ENCODE data around the gene CEP170B.

The CEP170B gene

GRCh38 chr14:104935026-104935650 lies 70.1 kb downstream of the CEP170B start:
- TF ChIP-seq CEBPB (IDR thresholded peaks at IDR 0.05) (no peak), TCF12 (IDR thresholded peaks at IDR 0.05; ENCODE audit: low read depth) (0 out of 2 replicates have a peak, but pooled peaks have one; percentile 32), CREB1 (IDR thresholded peaks at IDR 0.05; ENCODE audit: low read depth) (no peak), MAX (IDR thresholded peaks at IDR 0.05) (no peak), TAF1 (IDR thresholded peaks at IDR 0.05; ENCODE audit: low read depth) (no peak), YY1 (IDR thresholded peaks at IDR 0.05; ENCODE audit: low read depth) (no peak), TEAD4 (IDR thresholded peaks at IDR 0.05) (no peak), EP300 (IDR thresholded peaks at IDR 0.05; ENCODE audit: borderline replicate concordance) (no peak)

DNA sequence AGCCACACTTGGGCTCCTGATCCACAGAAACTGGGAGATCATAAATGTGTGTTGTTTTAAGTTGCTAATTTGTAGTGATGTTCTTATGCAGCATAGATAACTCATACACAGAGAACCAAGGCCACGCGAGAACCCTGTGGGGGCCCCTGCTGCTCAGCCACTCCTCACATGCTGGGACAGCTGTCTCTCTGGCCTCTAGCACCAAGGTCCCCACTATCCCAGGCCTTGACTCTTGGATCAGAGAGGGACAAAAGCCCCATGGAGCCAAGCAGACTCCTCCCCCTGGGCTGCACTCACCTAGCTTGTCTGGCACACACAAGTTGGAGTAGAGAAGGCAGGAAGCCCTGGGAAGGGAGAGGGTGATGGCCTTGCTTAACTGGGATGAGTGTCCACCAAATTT lies 70.9 kb downstream of the CEP170B start:
- TF ChIP-seq EGR1 (IDR thresholded peaks at IDR 0.05) (no peak), YY1 (IDR thresholded peaks at IDR 0.05; ENCODE audit: low read depth) (no peak)
- TF ChIP-seq, protein P1, sequence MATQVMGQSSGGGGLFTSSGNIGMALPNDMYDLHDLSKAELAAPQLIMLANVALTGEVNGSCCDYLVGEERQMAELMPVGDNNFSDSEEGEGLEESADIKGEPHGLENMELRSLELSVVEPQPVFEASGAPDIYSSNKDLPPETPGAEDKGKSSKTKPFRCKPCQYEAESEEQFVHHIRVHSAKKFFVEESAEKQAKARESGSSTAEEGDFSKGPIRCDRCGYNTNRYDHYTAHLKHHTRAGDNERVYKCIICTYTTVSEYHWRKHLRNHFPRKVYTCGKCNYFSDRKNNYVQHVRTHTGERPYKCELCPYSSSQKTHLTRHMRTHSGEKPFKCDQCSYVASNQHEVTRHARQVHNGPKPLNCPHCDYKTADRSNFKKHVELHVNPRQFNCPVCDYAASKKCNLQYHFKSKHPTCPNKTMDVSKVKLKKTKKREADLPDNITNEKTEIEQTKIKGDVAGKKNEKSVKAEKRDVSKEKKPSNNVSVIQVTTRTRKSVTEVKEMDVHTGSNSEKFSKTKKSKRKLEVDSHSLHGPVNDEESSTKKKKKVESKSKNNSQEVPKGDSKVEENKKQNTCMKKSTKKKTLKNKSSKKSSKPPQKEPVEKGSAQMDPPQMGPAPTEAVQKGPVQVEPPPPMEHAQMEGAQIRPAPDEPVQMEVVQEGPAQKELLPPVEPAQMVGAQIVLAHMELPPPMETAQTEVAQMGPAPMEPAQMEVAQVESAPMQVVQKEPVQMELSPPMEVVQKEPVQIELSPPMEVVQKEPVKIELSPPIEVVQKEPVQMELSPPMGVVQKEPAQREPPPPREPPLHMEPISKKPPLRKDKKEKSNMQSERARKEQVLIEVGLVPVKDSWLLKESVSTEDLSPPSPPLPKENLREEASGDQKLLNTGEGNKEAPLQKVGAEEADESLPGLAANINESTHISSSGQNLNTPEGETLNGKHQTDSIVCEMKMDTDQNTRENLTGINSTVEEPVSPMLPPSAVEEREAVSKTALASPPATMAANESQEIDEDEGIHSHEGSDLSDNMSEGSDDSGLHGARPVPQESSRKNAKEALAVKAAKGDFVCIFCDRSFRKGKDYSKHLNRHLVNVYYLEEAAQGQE (IDR thresholded peaks at IDR 0.05; ENCODE audit: low read depth) = no peak

GRCh38 chr14:104936361-104937155 lies 71.5 kb downstream of the CEP170B start:
- TF ChIP-seq CREB1 (IDR thresholded peaks at IDR 0.05; ENCODE audit: low read depth) (no peak), FOXM1 (IDR thresholded peaks at IDR 0.05; ENCODE audit: borderline replicate concordance, low read depth) (no peak), RAD21 (IDR thresholded peaks at IDR 0.05; ENCODE audit: low read depth) (no peak), TAF1 (IDR thresholded peaks at IDR 0.05; ENCODE audit: low read depth) (no peak), TEAD4 (IDR thresholded peaks at IDR 0.05) (no peak), YY1 (IDR thresholded peaks at IDR 0.05; ENCODE audit: low read depth) (no peak), NFIC (IDR thresholded peaks at IDR 0.05) (no peak), ZBTB7A (IDR thresholded peaks at IDR 0.05; ENCODE audit: low read depth) (no peak), EGR1 (IDR thresholded peaks at IDR 0.05) (no peak), TCF12 (IDR thresholded peaks at IDR 0.05; ENCODE audit: low read depth) (no peak), EP300 (IDR thresholded peaks at IDR 0.05; ENCODE audit: borderline replicate concordance) (no peak), CEBPB (IDR thresholded peaks at IDR 0.05) (no peak)
- TF ChIP-seq, protein P2, sequence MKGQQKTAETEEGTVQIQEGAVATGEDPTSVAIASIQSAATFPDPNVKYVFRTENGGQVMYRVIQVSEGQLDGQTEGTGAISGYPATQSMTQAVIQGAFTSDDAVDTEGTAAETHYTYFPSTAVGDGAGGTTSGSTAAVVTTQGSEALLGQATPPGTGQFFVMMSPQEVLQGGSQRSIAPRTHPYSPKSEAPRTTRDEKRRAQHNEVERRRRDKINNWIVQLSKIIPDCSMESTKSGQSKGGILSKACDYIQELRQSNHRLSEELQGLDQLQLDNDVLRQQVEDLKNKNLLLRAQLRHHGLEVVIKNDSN (IDR thresholded peaks at IDR 0.05) = no peak

DNA sequence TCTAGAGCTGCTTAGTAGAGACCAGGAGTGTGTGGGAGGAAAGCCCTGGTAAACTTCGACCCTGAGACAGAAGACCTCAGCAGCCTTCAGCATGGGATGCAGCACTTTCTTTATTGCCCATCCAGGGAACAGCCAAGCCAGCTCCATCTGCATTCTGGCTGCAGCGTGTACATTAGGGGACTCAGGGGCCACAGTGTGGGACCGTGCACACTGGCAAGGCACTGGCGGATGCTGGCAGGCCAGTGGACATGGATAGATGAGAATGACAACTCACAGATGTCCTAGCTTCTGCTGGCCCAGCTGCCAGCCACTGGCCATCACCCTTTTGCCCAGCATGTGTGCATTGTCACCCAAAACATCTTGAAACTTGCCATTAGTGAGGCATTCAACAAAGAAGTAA lies 72.1 kb downstream of the CEP170B start:
- TF ChIP-seq TEAD4 (IDR thresholded peaks at IDR 0.05) = no peak
- no peak for TF ChIP-seq YY1 (IDR thresholded peaks at IDR 0.05; ENCODE audit: low read depth)
- TF ChIP-seq ZBTB7A (IDR thresholded peaks at IDR 0.05; ENCODE audit: low read depth) = no peak
- no peak for TF ChIP-seq NFIC (IDR thresholded peaks at IDR 0.05)
- no peak for TF ChIP-seq EGR1 (IDR thresholded peaks at IDR 0.05)
- no peak for TF ChIP-seq TAF1 (IDR thresholded peaks at IDR 0.05; ENCODE audit: low read depth)
- TF ChIP-seq TCF12 (IDR thresholded peaks at IDR 0.05; ENCODE audit: low read depth) = no peak
- TF ChIP-seq MAX (IDR thresholded peaks at IDR 0.05) = no peak
- TF ChIP-seq RAD21 (IDR thresholded peaks at IDR 0.05; ENCODE audit: low read depth) = no peak
- TF ChIP-seq CREB1 (IDR thresholded peaks at IDR 0.05; ENCODE audit: low read depth) = no peak
- no peak for TF ChIP-seq FOXM1 (IDR thresholded peaks at IDR 0.05; ENCODE audit: borderline replicate concordance, low read depth)
- TF ChIP-seq EP300 (IDR thresholded peaks at IDR 0.05; ENCODE audit: borderline replicate concordance) = no peak
- TF ChIP-seq CEBPB (IDR thresholded peaks at IDR 0.05) = no peak
- TF ChIP-seq, protein P2 (IDR thresholded peaks at IDR 0.05) = no peak
- TF ChIP-seq, protein P1 (IDR thresholded peaks at IDR 0.05; ENCODE audit: low read depth) = no peak

DNA sequence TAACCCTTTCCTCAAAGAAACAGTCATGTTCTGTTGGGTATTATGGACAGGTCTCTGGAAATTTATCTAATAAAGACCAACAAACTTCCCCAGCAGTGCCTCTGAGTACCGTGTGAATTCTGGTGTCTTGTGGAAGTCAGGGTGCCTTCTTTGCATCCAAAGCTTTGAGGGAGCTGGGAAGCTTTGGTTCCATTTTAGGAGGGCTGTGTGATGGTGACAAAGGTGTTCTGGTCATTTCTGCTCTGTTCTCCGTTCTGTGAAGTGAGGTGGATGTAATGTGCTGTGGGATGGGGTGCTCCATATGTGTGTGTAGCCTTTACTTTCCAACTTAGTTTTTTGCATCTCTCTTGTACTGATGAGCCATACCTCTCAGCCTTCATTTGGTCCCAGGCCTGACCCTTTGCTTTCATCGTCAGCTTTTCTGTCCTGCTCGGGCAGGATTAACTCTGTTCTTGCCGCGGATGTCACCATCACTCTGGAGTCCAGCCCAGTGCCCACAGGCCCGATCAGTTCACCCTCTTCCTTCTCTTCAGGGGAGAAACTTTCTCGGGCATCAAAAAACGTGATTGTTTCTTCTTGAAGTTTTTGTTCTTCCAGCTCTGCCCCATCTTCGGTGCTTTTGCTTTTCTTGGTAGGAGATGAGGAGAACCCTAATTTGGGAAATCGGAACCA lies 72.8 kb downstream of the CEP170B start:
- no peak for TF ChIP-seq TCF12 (IDR thresholded peaks at IDR 0.05; ENCODE audit: low read depth)
- TF ChIP-seq, protein P2 (IDR thresholded peaks at IDR 0.05) = no peak
- TF ChIP-seq, protein P1 (IDR thresholded peaks at IDR 0.05; ENCODE audit: low read depth) = no peak
- no peak for TF ChIP-seq EGR1 (IDR thresholded peaks at IDR 0.05)
- no peak for TF ChIP-seq NFIC (IDR thresholded peaks at IDR 0.05)
- TF ChIP-seq EP300 (IDR thresholded peaks at IDR 0.05; ENCODE audit: borderline replicate concordance) = no peak
- no peak for TF ChIP-seq TAF1 (IDR thresholded peaks at IDR 0.05; ENCODE audit: low read depth)
- TF ChIP-seq CREB1 (IDR thresholded peaks at IDR 0.05; ENCODE audit: low read depth) = no peak
